IMR-90 (cell line): ENCODE measurements around the gene CDC5L.

Experiments used
- CEBPB ChIP-seq: IDR thresholded peaks from 2 replicates; pipeline ENCODE4 v1.6.1; 2012; ENCODE audit warnings: low read depth, low read length, improper control_type of control experiment
- CHD1 ChIP-seq: IDR thresholded peaks from 2 replicates; pipeline ENCODE4 v1.6.1; 2012; ENCODE audit warnings: low read depth, low read length, improper control_type of control experiment
- CTCF ChIP-seq: conservative IDR thresholded peaks from 2 replicates; pipeline ENCODE4 v1.5.1; 2012; ENCODE audit warnings: mild to moderate bottlenecking, low read depth, low read length, improper control_type of control experiment
- FOS ChIP-seq: fragments of 150-350 bp; IDR thresholded peaks from 2 replicates; pipeline ENCODE4 v1.6.1; 2016; ENCODE audit warnings: low read depth, low read length
- MAFK ChIP-seq: IDR thresholded peaks from 2 replicates; pipeline ENCODE4 v1.6.1; 2012; ENCODE audit warnings: low read depth, low read length, improper control_type of control experiment
- MAZ ChIP-seq: IDR thresholded peaks from 2 replicates; pipeline ENCODE4 v1.6.1; 2012; ENCODE audit warnings: low read depth, mild to moderate bottlenecking, low read length, improper control_type of control experiment, moderate library complexity, borderline replicate concordance
- MXI1 ChIP-seq: IDR thresholded peaks from 2 replicates; pipeline ENCODE4 v1.6.1; 2012; ENCODE audit warnings: low read depth, mild to moderate bottlenecking, low read length, moderate library complexity, borderline replicate concordance
- NFE2L2 ChIP-seq: fragments of 150-350 bp; IDR thresholded peaks from 2 replicates; pipeline ENCODE4 v1.6.1; 2016; ENCODE audit warnings: low read depth, mild to moderate bottlenecking, low read length
- POLR2A ChIP-seq: IDR thresholded peaks from 2 replicates; pipeline ENCODE4 v1.6.1; 2012; ENCODE audit warnings: mild to moderate bottlenecking, low read depth, low read length
- RAD21 ChIP-seq: IDR thresholded peaks from 2 replicates; pipeline ENCODE4 v1.6.1; 2012; ENCODE audit warnings: low read length, improper control_type of control experiment
- RCOR1 ChIP-seq: IDR thresholded peaks from 2 replicates; pipeline ENCODE4 v1.6.1; 2012; ENCODE audit warnings: mild to moderate bottlenecking, low read length, improper control_type of control experiment; ENCODE audit not compliant: insufficient replicate concordance
- RFX5 ChIP-seq: IDR thresholded peaks from 2 replicates; pipeline ENCODE4 v1.8.0; 2012; ENCODE audit warnings: low read depth, mild to moderate bottlenecking, low read length, moderate library complexity
- SMC3 ChIP-seq: fragments of 150-350 bp; IDR thresholded peaks from 2 replicates; pipeline ENCODE4 v1.6.1; 2016; ENCODE audit warnings: low read depth, mild to moderate bottlenecking, antibody characterized with exemption, low read length, moderate library complexity
- USF2 ChIP-seq: fragments of 150-350 bp; IDR thresholded peaks from 2 replicates; pipeline ENCODE4 v1.6.1; 2017; ENCODE audit warnings: mild to moderate bottlenecking, antibody characterized with exemption, low read length, low read depth

- TF ChIP-seq CTCF, result no peak
- no peak for TF ChIP-seq RFX5
- no peak for TF ChIP-seq CEBPB
- no peak for TF ChIP-seq USF2
- TF ChIP-seq RAD21, result no peak
- no peak for TF ChIP-seq POLR2A
- no peak for TF ChIP-seq RCOR1
- TF ChIP-seq MAFK, result no peak
- no peak for TF ChIP-seq FOS
- TF ChIP-seq SMC3, result no peak
- TF ChIP-seq CHD1, result no peak
- TF ChIP-seq MXI1, result no peak
- TF ChIP-seq MAZ, result no peak
- TF ChIP-seq NFE2L2, result no peak
These were observed 54.7 kb downstream of the CDC5L start for GRCh38 chr6:44442236-44442635.
